UCSD-AML1 (cell line): ENCODE data around the gene GBE1.
A peak's percentile ranks its signal among the peaks of the same experiment; 100 is the strongest.

Source experiments
- DNase-seq: peaks from one replicate; lab custom pipeline; 2025; ENCODE audit not compliant: unreplicated experiment; lab: John Stamatoyannopoulos, UW

The GBE1 gene

GRCh38 chr3:81702126-81702525 is 59.3 kb downstream of the GBE1 start:
- DNase-seq, result no peak

GRCh38 chr3:81699536-81700320 is 61.7 kb downstream of the GBE1 start:
- no peak for DNase-seq

GRCh38 chr3:81696090-81696489 is 65.4 kb downstream of the GBE1 start:
- no peak for DNase-seq

- no peak for DNase-seq
These were observed 66.1 kb downstream of the GBE1 start for GRCh38 chr3:81695302-81695701.

- no peak for DNase-seq
These were observed 66.8 kb downstream of the GBE1 start for GRCh38 chr3:81694662-81695061.

GRCh38 chr3:81692766-81693165 is 68.7 kb downstream of the GBE1 start:
- DNase-seq, result no peak

GRCh38 chr3:81689617-81690016 is 71.8 kb downstream of the GBE1 start:
- no peak for DNase-seq

- no peak for DNase-seq
These were observed 76.6 kb downstream of the GBE1 start for GRCh38 chr3:81684751-81685395.

GRCh38 chr3:81676706-81677456 is 84.6 kb downstream of the GBE1 start:
- no peak for DNase-seq

GRCh38 chr3:81674690-81675089 is 86.8 kb downstream of the GBE1 start:
- DNase-seq, result no peak

- DNase-seq, result no peak
These were observed 93.2 kb downstream of the GBE1 start for GRCh38 chr3:81668283-81668682.

- DNase-seq, result no peak
These were observed 94.8 kb downstream of the GBE1 start for GRCh38 chr3:81666502-81667121.

- no peak for DNase-seq
These were observed 98.3 kb downstream of the GBE1 start for GRCh38 chr3:81663114-81663513.

- DNase-seq, result no peak
These were observed 101.4 kb downstream of the GBE1 start for GRCh38 chr3:81660036-81660435.

- DNase-seq, result no peak
These were observed 103.0 kb downstream of the GBE1 start for GRCh38 chr3:81658322-81658997.

- no peak for DNase-seq
These were observed 110.3 kb downstream of the GBE1 start for GRCh38 chr3:81651139-81651538.

GRCh38 chr3:81650187-81650586 is 111.3 kb downstream of the GBE1 start:
- no peak for DNase-seq

GRCh38 chr3:81645248-81645647 is 116.2 kb downstream of the GBE1 start:
- no peak for DNase-seq

- DNase-seq, result peak; percentile 6
These were observed 117.7 kb downstream of the GBE1 start for GRCh38 chr3:81643721-81644120.

- DNase-seq, result no peak
These were observed 123.0 kb downstream of the GBE1 start for GRCh38 chr3:81638480-81638879.

GRCh38 chr3:81632659-81633058 is 128.8 kb downstream of the GBE1 start:
- DNase-seq, result no peak
